ENCODE data around the gene INO80E. TPM values are rescaled to one million over a fixed set of nuclear protein-coding genes. Genes with fewer than 3 reads are reported as not detected.
"Not testable (repeated sequence)": the region's sequence is repeated elsewhere in the genome, so short reads cannot be mapped to it uniquely, and the experiment has no call there.

Gene INO80E
- total RNA-seq, 1 experiment from 2014 or later: 97.4 TPM

DNA sequence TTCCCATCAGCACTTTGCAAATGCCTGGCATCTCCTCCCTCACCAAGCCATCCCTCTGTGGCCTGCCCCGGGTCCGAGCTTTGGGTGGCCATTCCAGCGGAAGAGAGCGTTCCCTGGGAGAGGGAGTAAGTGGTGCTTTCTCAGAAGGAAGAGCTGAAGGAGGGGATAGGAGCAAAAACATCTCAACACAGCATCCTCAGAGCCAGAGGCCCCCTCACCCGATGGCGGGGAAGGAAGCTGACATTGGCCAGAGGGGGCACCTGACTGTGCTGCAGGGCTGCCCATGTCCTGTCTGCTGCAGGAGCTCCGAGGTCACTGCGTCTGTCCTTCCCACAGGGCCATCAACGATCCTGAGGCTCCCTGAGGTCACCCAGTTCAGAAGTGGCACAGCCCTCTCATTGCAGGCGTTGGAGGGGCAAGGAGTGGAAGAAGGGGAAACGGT is 35.5 kb downstream of the INO80E start:
- no peak for DNase-seq
- Histone ChIP-seq H3K4me3 (no peak overlapping the region), H3K27me3 (peaks cover 13% of the 10 kb centered on the region; the same call in 1 of the 2 replicates), H3K9me3 (no peaks in the 10 kb centered on the region), H3K36me3 (no peaks in the 10 kb centered on the region)

- H3K27me3 ChIP-seq: peaks cover 13% of the 10 kb centered on the region; the same call in 1 of the 2 replicates
- peak; percentile 44 for DNase-seq
- H3K9me3 ChIP-seq: no peaks in the 10 kb centered on the region
- no peak overlapping the region for H3K4me3 ChIP-seq
- no peaks in the 10 kb centered on the region for H3K36me3 ChIP-seq
Observed at GRCh38 chr16:30032083-30032819, 36.2 kb downstream of the INO80E start.

DNA sequence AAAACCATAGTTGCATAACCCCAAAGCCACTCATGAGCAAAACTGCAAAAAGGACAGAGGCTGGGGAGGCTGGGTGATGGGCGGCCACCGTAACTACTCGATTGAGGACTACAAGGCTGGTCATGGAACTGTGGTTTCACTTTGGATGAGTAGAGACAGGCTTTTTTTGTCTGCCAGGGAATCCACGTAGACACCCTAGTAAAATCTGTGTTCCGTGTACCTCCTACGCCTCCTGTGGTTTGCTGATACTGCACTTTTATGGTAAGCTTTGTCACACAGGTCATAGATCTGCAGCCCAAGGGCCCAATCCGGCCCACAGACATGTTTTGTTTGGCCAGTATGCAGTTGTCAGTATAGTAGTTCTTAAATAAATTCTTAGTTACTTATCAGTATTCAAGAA is 37.2 kb downstream of the INO80E start:
- Histone ChIP-seq H3K36me3 (no peaks in the 10 kb centered on the region), H3K4me3 (no peak overlapping the region)
- DNase-seq: no peak

DNA sequence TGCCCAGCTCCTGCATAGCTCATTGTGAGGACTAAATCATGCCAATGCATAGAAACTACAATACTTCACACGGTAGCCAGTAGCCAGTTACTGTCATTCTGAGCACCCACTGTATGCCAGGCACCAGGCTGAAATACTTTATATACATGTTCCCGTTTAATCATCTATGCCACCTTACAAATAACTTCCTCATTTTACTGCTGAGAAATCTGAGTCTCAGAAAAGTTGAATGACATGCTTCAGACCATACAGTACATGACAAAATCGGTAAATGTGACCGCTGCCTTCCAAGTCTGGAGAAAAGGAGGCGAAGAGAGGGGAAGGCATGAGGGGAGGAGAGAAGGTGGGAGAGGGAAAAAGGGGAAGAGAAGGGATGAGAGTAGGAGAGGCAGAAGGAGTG is 44.2 kb downstream of the INO80E start:
- H3K4me3 ChIP-seq: no peak overlapping the region
- no peaks in the 10 kb centered on the region for H3K36me3 ChIP-seq
- peaks cover 2% of the 10 kb centered on the region; the same call in 1 of the 2 replicates for H3K27me3 ChIP-seq
- no peaks in the 10 kb centered on the region for H3K9me3 ChIP-seq
- no peak for DNase-seq

More for the DNA sequence above, 37.2 kb downstream of the INO80E start:
- no peaks in the 10 kb centered on the region for H3K9me3 ChIP-seq
- H3K27me3 ChIP-seq: peaks cover 13% of the 10 kb centered on the region; the same call in 1 of the 2 replicates

- DNase-seq, H3K9me3 ChIP-seq, H3K27me3 ChIP-seq, H3K4me3 ChIP-seq, H3K36me3 ChIP-seq: not testable (repeated sequence)
Observed at GRCh38 chr16:30040690-30041089, 44.6 kb downstream of the INO80E start.

DNA sequence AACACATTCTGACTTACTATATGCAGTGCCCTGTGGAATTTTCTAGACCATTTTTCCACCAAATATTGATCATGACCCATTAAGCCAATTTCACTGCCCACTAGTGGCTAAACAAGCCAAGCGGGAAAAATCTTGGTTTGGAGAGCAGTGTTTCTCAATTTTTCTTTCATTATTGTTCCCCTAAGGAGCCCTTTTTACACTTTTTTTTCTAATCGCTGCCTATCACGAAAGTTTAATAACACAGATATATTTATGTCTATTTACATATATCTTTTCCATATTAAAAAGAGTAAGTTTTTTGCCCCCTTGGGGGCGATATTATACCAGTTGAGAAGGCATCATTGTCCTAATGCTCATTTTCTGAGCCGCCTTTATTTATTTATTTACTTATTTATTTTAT is 45.8 kb downstream of the INO80E start:
- no peak for DNase-seq
- no peaks in the 10 kb centered on the region for H3K36me3 ChIP-seq
- H3K27me3 ChIP-seq: 0 out of 2 replicates have a peak, but pooled peaks cover 2% of the 10 kb centered on the region
- H3K9me3 ChIP-seq: no peaks in the 10 kb centered on the region
- no peak overlapping the region for H3K4me3 ChIP-seq

DNA sequence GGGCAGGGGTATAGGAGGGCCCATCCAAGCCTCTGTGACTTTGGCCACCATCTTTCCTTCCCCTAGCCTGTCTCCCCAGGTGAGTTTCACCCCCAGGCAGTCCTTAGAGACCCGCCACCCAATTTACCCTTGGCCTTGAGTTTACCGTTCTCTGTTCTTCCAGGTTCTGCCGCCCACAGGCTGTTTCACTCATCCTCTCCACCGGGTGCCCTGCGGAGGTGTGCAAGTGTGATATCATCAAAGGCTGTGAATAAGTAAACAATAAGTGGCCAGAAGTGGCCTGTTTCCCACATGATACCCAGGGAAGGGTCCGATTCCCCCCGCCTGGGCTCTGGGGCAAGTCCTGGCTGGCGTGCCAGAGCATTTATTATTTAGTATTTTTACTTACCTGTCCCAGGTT is 50.1 kb downstream of the INO80E start:
- Histone ChIP-seq H3K27me3 (no peaks in the 10 kb centered on the region), H3K9me3 (no peaks in the 10 kb centered on the region), H3K36me3 (no peaks in the 10 kb centered on the region), H3K4me3 (no peak overlapping the region)
- no peak for DNase-seq

GRCh38 chr16:30046588-30046987 is 50.5 kb downstream of the INO80E start:
- H3K4me3 ChIP-seq: no peak overlapping the region
- no peaks in the 10 kb centered on the region for H3K27me3 ChIP-seq
- H3K9me3 ChIP-seq: no peaks in the 10 kb centered on the region
- H3K36me3 ChIP-seq: no peaks in the 10 kb centered on the region
- DNase-seq: no peak

DNA sequence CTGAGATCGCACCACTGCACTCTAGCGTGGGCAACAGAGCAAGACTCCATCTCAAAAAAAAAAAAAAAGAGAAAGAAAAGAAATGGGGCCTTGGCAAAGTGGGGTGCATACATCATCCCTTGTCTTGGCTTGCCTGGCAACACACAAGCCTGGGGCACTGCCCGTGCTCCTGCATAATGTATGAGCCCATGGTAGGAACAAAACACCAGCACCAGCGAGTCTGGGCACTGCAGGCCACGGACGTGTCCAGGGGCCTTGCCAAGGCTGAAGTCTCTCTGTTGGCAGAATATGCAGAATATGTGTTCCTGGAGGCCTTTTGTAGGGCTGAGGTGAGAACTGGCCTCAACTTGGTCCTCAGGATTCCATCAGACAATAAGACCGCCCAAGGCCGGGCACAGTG is 53.8 kb downstream of the INO80E start:
- Histone ChIP-seq H3K4me3 (no peak overlapping the region), H3K36me3 (no peaks in the 10 kb centered on the region), H3K27me3 (no peaks in the 10 kb centered on the region), H3K9me3 (no peaks in the 10 kb centered on the region)
- no peak for DNase-seq

- Histone ChIP-seq H3K9me3 (no peaks in the 10 kb centered on the region), H3K4me3 (no peak overlapping the region), H3K36me3 (peaks cover 7% of the 10 kb centered on the region; the same call in 1 of the 2 replicates), H3K27me3 (no peaks in the 10 kb centered on the region)
- peak; percentile 54 for DNase-seq
Observed at GRCh38 chr16:30051518-30051917, 55.5 kb downstream of the INO80E start.

DNA sequence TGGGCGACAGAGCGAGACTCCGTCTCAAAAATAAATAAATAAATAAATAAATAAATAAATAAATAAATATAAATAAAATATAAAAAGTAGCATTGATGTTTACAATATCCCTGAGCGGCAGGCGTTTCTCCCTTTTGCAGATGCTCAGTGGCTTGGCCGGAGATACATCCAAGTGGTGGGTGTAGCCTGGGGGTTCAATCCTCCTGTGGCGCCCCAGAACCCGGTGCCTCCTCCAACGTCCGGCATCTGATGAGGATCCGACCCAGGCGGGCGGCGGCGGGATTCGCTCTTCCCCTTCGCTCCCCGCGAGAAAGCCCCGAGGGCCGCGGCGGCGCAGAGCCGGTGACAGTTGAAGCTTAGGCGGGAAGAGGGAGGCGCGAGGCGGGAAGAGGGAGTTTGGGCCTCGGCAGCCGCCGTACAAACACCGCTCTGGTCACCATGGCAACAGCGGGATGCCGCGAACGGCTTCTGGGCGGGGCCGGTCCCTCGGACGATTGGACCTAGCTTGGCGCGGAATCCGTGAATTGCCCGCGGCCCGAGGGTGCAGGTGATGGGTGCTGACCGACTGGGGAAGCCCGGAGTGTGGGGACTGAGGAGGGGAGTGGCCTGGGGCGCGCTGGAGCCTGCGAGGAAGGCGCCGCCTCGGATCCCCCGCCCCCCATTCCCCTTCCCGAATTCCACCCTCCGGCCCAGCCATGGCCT is 56.8 kb downstream of the INO80E start:
- Histone ChIP-seq H3K27me3 (no peaks in the 10 kb centered on the region), H3K4me3 (peak overlapping the region; percentile 68), H3K36me3 (peaks cover 7% of the 10 kb centered on the region; the same call in 1 of the 2 replicates), H3K9me3 (no peaks in the 10 kb centered on the region)
- peak; percentile 95 for DNase-seq

GRCh38 chr16:30053376-30054015 is 57.5 kb downstream of the INO80E start:
- H3K27me3 ChIP-seq: no peaks in the 10 kb centered on the region
- no peaks in the 10 kb centered on the region for H3K9me3 ChIP-seq
- peak overlapping the region; percentile 68 for H3K4me3 ChIP-seq
- H3K36me3 ChIP-seq: peaks cover 7% of the 10 kb centered on the region
- DNase-seq: peak; percentile 59

DNA sequence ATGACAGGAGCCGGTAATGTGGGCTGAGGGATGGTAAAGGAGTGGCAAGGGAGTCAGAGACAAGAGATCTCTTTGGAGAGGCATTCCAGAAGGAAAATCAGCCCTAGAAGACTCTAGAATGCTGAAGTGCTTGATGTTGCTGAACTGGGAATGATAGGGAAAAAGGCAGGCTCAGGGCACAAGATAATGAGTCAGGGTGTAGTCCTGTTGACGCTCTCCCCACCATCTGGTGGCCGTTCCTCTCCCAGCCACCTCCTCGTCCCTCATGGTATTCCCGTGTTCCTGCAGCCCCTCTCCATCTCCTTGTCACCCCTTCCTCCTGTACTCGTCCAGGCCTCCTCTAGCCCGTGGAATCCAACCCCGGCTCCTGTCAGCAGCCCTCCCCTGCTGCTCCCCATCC is 58.4 kb downstream of the INO80E start:
- Histone ChIP-seq H3K9me3 (no peaks in the 10 kb centered on the region), H3K27me3 (no peaks in the 10 kb centered on the region), H3K36me3 (peaks cover 14% of the 10 kb centered on the region), H3K4me3 (no peak overlapping the region)
- DNase-seq: no peak

DNA sequence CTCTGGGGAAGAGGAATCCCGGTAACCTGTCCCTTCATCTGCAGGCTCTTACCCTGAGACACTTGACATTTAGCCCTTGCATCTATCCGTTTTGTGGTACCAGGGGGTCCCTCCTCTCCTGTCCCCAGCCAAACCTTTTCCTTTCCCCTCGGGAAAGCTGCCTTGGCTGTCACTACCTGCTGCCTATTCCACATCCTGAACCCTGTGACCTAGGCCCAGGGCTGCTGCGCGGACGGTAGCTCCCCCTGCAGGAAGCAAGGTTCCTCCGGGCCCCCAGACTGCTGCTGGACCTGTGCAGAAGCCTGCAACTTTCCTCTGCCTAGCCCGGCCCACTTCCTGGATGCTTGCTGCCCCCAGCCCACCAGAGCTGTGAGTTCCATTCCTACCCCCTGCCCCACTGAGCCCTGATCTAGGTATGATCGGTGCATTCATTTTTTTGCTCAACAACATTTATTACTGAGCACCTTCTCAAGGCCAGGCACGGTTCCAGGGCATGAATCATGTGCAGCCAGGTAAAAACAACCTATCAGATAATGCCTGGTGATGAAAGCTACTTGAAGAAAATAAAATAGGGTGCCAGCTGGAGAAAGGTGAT is 59.0 kb downstream of the INO80E start:
- H3K27me3 ChIP-seq: no peaks in the 10 kb centered on the region
- H3K4me3 ChIP-seq: no peak overlapping the region
- no peak for DNase-seq
- H3K36me3 ChIP-seq: peaks cover 19% of the 10 kb centered on the region
- no peaks in the 10 kb centered on the region for H3K9me3 ChIP-seq
